Measurements from ENCODE around the gene SERINC4.
A peak's percentile ranks its signal among the peaks of the same experiment; 100 is the strongest.

The SERINC4 gene

DNA sequence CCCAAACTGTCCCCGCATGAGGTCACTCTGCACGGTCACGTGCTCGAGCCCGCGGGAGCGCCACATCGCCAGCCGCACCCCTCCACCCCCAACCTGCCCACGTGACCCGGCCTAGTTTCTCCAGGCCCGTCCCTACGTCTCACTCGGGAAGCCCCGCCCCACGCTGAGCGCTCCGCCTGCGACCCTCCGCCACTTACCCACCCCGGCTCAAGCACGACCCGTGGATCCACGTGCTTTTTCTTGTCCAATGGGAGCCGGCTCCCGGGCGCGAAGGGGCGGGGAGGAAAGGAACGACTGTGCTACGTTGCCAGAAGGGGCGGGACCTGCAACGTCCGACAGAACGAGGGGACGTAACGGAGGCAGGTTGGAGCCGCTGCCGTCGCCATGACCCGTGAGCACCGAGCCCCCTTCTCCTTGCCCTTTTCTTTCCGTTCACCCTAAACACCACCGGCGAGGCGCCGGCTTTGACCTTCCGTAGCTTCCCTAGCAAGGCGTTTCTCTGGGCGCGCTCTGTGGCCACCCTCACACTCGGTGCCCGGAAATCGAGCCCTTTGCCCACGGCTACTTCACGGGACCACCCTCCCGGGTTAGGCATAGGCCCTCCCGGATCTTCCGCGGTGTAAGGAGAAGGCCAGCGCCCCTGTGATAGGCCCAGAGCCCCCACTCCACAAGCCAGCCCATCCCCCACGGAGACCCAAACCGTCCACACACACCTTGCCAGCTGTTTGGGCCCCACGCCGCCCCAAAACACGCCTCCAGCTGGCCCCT lies 7.8 kb downstream of the SERINC4 start, which contains the start of gene SERF2:
Gene SERF2 (plus strand): TSS at position 328 of the 768 bp plus-strand sequence. CDS start 57 bp downstream, at position 385.
- ATAC-seq (ENCODE audit: low read depth) (peak; percentile 92), DNase-seq (ENCODE audit: low spot score) (peak; percentile 100)
- Histone ChIP-seq H3K36me3 (ENCODE audit: low read depth) (peaks cover 39% of the 10 kb centered on the region), H3K4me3 (ENCODE audit: severe bottlenecking) (peak within 1 kb of the TSS; percentile 89), H3K27me3 (ENCODE audit: insufficient read depth, poor library complexity, severe bottlenecking) (no peaks in the 10 kb centered on the region), H3K27ac (ENCODE audit: poor library complexity, severe bottlenecking) (peak within 1 kb of the TSS; percentile 67), H3K4me1 (ENCODE audit: insufficient read depth, poor library complexity, severe bottlenecking) (no peaks in the 10 kb centered on the region), H3K9me3 (ENCODE audit: severe bottlenecking) (no peaks in the 10 kb centered on the region)
- TF ChIP-seq, protein P1, sequence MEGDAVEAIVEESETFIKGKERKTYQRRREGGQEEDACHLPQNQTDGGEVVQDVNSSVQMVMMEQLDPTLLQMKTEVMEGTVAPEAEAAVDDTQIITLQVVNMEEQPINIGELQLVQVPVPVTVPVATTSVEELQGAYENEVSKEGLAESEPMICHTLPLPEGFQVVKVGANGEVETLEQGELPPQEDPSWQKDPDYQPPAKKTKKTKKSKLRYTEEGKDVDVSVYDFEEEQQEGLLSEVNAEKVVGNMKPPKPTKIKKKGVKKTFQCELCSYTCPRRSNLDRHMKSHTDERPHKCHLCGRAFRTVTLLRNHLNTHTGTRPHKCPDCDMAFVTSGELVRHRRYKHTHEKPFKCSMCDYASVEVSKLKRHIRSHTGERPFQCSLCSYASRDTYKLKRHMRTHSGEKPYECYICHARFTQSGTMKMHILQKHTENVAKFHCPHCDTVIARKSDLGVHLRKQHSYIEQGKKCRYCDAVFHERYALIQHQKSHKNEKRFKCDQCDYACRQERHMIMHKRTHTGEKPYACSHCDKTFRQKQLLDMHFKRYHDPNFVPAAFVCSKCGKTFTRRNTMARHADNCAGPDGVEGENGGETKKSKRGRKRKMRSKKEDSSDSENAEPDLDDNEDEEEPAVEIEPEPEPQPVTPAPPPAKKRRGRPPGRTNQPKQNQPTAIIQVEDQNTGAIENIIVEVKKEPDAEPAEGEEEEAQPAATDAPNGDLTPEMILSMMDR (IDR thresholded peaks at IDR 0.05; ENCODE audit: poor library complexity, severe bottlenecking), result no peak

- no peak for ATAC-seq (ENCODE audit: low read depth)
- Histone ChIP-seq H3K27me3 (ENCODE audit: insufficient read depth, poor library complexity, severe bottlenecking) (no peaks in the 10 kb centered on the region), H3K36me3 (ENCODE audit: low read depth) (peaks cover 14% of the 10 kb centered on the region), H3K4me1 (ENCODE audit: insufficient read depth, poor library complexity, severe bottlenecking) (no peaks in the 10 kb centered on the region), H3K27ac (ENCODE audit: poor library complexity, severe bottlenecking) (no peak overlapping the region), H3K9me3 (ENCODE audit: severe bottlenecking) (no peaks in the 10 kb centered on the region), H3K4me3 (ENCODE audit: severe bottlenecking) (no peak overlapping the region)
- no peak for DNase-seq (ENCODE audit: low spot score)
- TF ChIP-seq, protein P1 (IDR thresholded peaks at IDR 0.05; ENCODE audit: poor library complexity, severe bottlenecking), result no peak
Observed at GRCh38 chr15:43789409-43789808, 10.6 kb downstream of the SERINC4 start.

DNA sequence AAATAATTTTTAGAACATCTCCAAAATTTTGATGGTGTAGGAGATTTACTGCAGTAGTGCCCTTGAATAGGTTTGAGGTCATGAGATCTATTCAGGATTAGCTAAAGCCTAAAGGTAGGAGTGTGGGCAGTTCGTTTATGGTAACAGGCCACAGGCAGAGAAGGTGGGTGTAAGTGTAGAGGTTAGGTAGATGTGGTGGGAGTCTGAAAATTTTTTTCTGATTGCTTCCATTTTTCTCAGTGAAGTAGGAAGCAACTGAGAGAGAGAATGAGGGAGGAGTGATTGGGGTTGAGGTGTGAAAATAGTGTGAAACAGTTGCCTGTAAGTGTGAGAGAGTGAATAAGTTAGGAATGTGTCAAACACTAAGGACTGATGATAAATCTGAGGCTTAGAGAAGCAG lies 21.0 kb downstream of the SERINC4 start:
- Histone ChIP-seq H3K4me3 (ENCODE audit: severe bottlenecking) (no peak overlapping the region), H3K9me3 (ENCODE audit: severe bottlenecking) (no peaks in the 10 kb centered on the region), H3K36me3 (ENCODE audit: low read depth) (peaks cover 5% of the 10 kb centered on the region; the same call in 1 of the 2 replicates), H3K27ac (ENCODE audit: poor library complexity, severe bottlenecking) (no peak overlapping the region), H3K4me1 (ENCODE audit: insufficient read depth, poor library complexity, severe bottlenecking) (no peaks in the 10 kb centered on the region), H3K27me3 (ENCODE audit: insufficient read depth, poor library complexity, severe bottlenecking) (no peaks in the 10 kb centered on the region)
- ATAC-seq (ENCODE audit: low read depth), result no peak
- no peak for DNase-seq (ENCODE audit: low spot score)
- TF ChIP-seq, protein P1 (IDR thresholded peaks at IDR 0.05; ENCODE audit: poor library complexity, severe bottlenecking), result no peak

- no peaks in the 10 kb centered on the region for H3K4me1 ChIP-seq (ENCODE audit: insufficient read depth, poor library complexity, severe bottlenecking)
- TF ChIP-seq, protein P1 (IDR thresholded peaks at IDR 0.05; ENCODE audit: poor library complexity, severe bottlenecking), result peak; percentile 98
Observed at GRCh38 chr15:43777267-43777914, 22.6 kb downstream of the SERINC4 start.

More at GRCh38 chr15:43777267-43777914, 22.6 kb downstream of the SERINC4 start:
- ATAC-seq (ENCODE audit: low read depth) (peak; percentile 66), DNase-seq (ENCODE audit: low spot score) (peak; percentile 90)
- H3K4me3 ChIP-seq (ENCODE audit: severe bottlenecking), result peak overlapping the region; percentile 46
- H3K36me3 ChIP-seq (ENCODE audit: low read depth), result peaks cover 15% of the 10 kb centered on the region
- H3K27me3 ChIP-seq (ENCODE audit: insufficient read depth, poor library complexity, severe bottlenecking), result no peaks in the 10 kb centered on the region
- H3K9me3 ChIP-seq (ENCODE audit: severe bottlenecking), result no peaks in the 10 kb centered on the region
- peak overlapping the region; percentile 47 for H3K27ac ChIP-seq (ENCODE audit: poor library complexity, severe bottlenecking)

Data from RWPE2 (cell line).